Heart left ventricle (tissue), 16 donors: ENCODE measurements around the gene ZNF689. TPM values are rescaled to one million over a fixed set of nuclear protein-coding genes. Genes with fewer than 3 reads are reported as not detected.
A peak's percentile ranks its signal among the peaks of the same experiment; 100 is the strongest.
"Not testable (repeated sequence)": the region's sequence is repeated elsewhere in the genome, so short reads cannot be mapped to it uniquely, and the experiment has no call there.

Experiments used
- ATAC-seq, 4 donors: fragments of 200-7000 bp; cut with Tn5 transposase; one replicate each; pipeline ENCODE4 v1.9.1; 2020 to 2022; ENCODE audit warnings: moderate library complexity in 4 of 4, mild to moderate bottlenecking in 3 of 4, moderate number of reproducible peaks in 1 of 4
- DNase-seq, 5 donors: peaks; one replicate each; pipeline ENCODE4 v3.0.0-alpha.2; 2020
- H3K27ac ChIP-seq, 12 donors: fragments of 200-600 bp; sonication (generic) in 4 of 12; one replicate each; pipeline versions ENCODE4 v1.5.0 to v1.8.0; 2016 to 2022; ENCODE audit warnings: mild to moderate bottlenecking in 2 of 12
- H3K27me3 ChIP-seq, 9 donors: fragments of 200-600 bp; sonication (generic) in 2 of 9; one replicate each; pipeline versions ENCODE4 v1.5.1 to v1.8.0; 2016 to 2022; ENCODE audit warnings: mild to moderate bottlenecking in 3 of 9
- H3K36me3 ChIP-seq, 9 donors: fragments of 200-600 bp; sonication (generic) in 2 of 9; one replicate each; pipeline versions ENCODE4 v1.5.0 to v1.8.0; 2018 to 2022; ENCODE audit warnings: mild to moderate bottlenecking in 2 of 9
- H3K4me1 ChIP-seq, 12 donors: fragments of 200-600 bp; sonication (generic) in 4 of 12; one replicate each; pipeline versions ENCODE4 v1.5.0 to v1.8.0; 2016 to 2022; ENCODE audit warnings: mild to moderate bottlenecking in 3 of 12
- H3K4me3 ChIP-seq, 12 donors: fragments of 200-600 bp; sonication (generic) in 4 of 12; one replicate each; pipeline versions ENCODE4 v1.5.0 to v1.8.0; 2017 to 2022; ENCODE audit warnings: mild to moderate bottlenecking in 9 of 12, moderate library complexity in 4 of 12
- H3K9me3 ChIP-seq, 12 donors: fragments of 200-600 bp; sonication (generic) in 4 of 12; one replicate each; pipeline versions ENCODE4 v1.5.0 to v1.8.0; 2016 to 2022; ENCODE audit warnings: mild to moderate bottlenecking in 1 of 12
- CTCF ChIP-seq, 12 donors: fragments of 200-600 bp; sonication (generic) in 4 of 12; IDR thresholded peaks; one replicate each; pipeline versions ENCODE4 v1.5.0 to v1.8.0; 2018 to 2022; ENCODE audit warnings: antibody characterized with exemption in 12 of 12, mild to moderate bottlenecking in 5 of 12
- POLR2A ChIP-seq, 2 donors: fragments of 450-650 bp; IDR thresholded peaks; one replicate each; pipeline ENCODE4 v1.6.1; 2017; ENCODE audit warnings: antibody characterized with exemption in 2 of 2, mild to moderate bottlenecking in 2 of 2, moderate library complexity in 2 of 2
- WGBS, 4 donors: extraction: QIAGEN DNeasy Blood & Tissue Kit in 2 of 4; methylation state at CpG; one replicate each; pipeline versions ENCODE4 v1.1.5 to v1.1.7; 2013 to 2018; 5-methylcytosine and 5-hydroxymethylcytosine counted together
- intact Hi-C, 10 donors: fragments of 100-400 bp; cut with DNase I; formaldehyde crosslinking; loops; one replicate each; pipeline versions ENCODE4 v1.11.1 to v1.14.2; 2022
- polyA plus RNA-seq, 2 donors: library from polyadenylated mRNA; stranded (reverse); fragments of 200-250 nt; gene quantifications; one replicate each; pipeline ENCODE4 v1.2.3, GENCODE V29; 2013
- total RNA-seq, 9 donors: library from RNA; depleted of rRNA in 2 of 9; stranded (reverse); fragments of >200 nt in 2 of 9; fragmentation: NEBNext Ultra II Directional in 3 of 9; extraction: Animal tissue kit (Norgen Biotek cat#: 25700) in 3 of 9; gene quantifications; one replicate each; pipeline versions ENCODE4 v1.1.0 to v1.2.4, GENCODE V29; 2016 to 2023
- donor health status: ischemic (EF 13 %, LVEDD 7.1; RV severe dilation, severe dysfunction).
- donor health status: healthy with polysubstance abuse.
- donor health status: DM: no; HTN: yes; CAD: no.
- donor health status: DM: no; HTN: no; CAD: no.
- donor health status: ischemic (EF 25% LVEDD 6.9; RV normal size, moderate dysfunction).
- donor health status: ischemic (EF 25% LVEDD 5.7; RV mildly dilated, moderate dysfunction).
- donor health status: healthy.
- donor health status: DM: yes; HTN: yes; CAD: no.
- donor health status: ischemic (EF 35%, LVEDD 5.7; RV mildly dilated, moderate dysfunction).
- donor health status: nonischemic (EF 11% LVEDD 7.7; RV severe dilation, severe dysfunction).
- donor health status: DM: yes; HTN: yes; CAD: no.
- donor health status: PGD.
- donor health status: ischemic (EF 29% LVEDD 5.4; RV normal size, mild dysfunction).
- donor health status: nonischemic (EF 23%, LVEDD 6.1; RV moderate dilation, normal function).

Gene ZNF689
- total and polyA plus RNA-seq, 11 donors = 2.7 to 7.9 (median 6.5) TPM

- H3K27me3 ChIP-seq = no peaks in the 10 kb centered on the region
- ATAC-seq = no peak
- intact Hi-C loops = loop anchor here in 2 of 10 donors (5.0 to 10.0 kb wide), 2 partner anchors 61 to 668 kb away; partner anchors contain the start of gene ZNF785 (in 1 of the 2)
- TF ChIP-seq CTCF (IDR thresholded peaks at IDR 0.05) (no peak), POLR2A (IDR thresholded peaks at IDR 0.05) (no peak)
- H3K36me3 ChIP-seq = no peaks in the 10 kb centered on the region
- no peak for DNase-seq
- H3K4me1 ChIP-seq = peaks cover 0 to 8% (median 2%) of the 10 kb centered on the region in 12 donors
- H3K9me3 ChIP-seq = no peaks in the 10 kb centered on the region
- 56 to 65% (median 60%) methylated on average over 6 of the region's 6 CpGs for WGBS, 4 donors
- no peak overlapping the region for H3K27ac ChIP-seq
- no peak overlapping the region for H3K4me3 ChIP-seq
Measured at GRCh38 chr16:30645727-30646126, 35.5 kb upstream of the ZNF689 start.

- DNase-seq (no peak), ATAC-seq (no peak)
- no peaks in the 10 kb centered on the region for H3K27me3 ChIP-seq
- H3K9me3 ChIP-seq = no peaks in the 10 kb centered on the region
- WGBS, 4 donors = 64 to 75% (median 72%) methylated on average over 4 of the region's 4 CpGs
- TF ChIP-seq POLR2A (IDR thresholded peaks at IDR 0.05) (no peak), CTCF (IDR thresholded peaks at IDR 0.05) (no peak)
- intact Hi-C loops = loop anchor here in 1 of 10 donors (10.0 kb wide), 1 partner anchor 60 kb away; the partner anchor contains the start of gene ZNF785
- H3K4me3 ChIP-seq = no peak overlapping the region
- H3K4me1 ChIP-seq = no peaks in the 10 kb centered on the region
- no peak overlapping the region for H3K27ac ChIP-seq
- no peaks in the 10 kb centered on the region for H3K36me3 ChIP-seq
Measured at GRCh38 chr16:30644334-30644830, 34.2 kb upstream of the ZNF689 start.

- Histone ChIP-seq H3K36me3 (no peaks in the 10 kb centered on the region), H3K9me3 (no peaks in the 10 kb centered on the region), H3K27me3 (no peaks in the 10 kb centered on the region), H3K4me3 (no peak overlapping the region), H3K4me1 (no peaks in the 10 kb centered on the region), H3K27ac (no peak overlapping the region)
- DNase-seq (no peak), ATAC-seq (no peak)
- intact Hi-C loops = loop anchor here in 1 of 10 donors (10.0 kb wide), 1 partner anchor 57 kb away; the partner anchor contains the start of gene ZNF785
- TF ChIP-seq CTCF (IDR thresholded peaks at IDR 0.05) (no peak), POLR2A (IDR thresholded peaks at IDR 0.05) (no peak)
- 77 to 94% (median 88%) methylated on average over 3 of the region's 3 CpGs for whole genome bisulfite sequencing, 4 donors
Measured at GRCh38 chr16:30641378-30641982, 31.3 kb upstream of the ZNF689 start.

- peaks cover 0 to 19% (median 9%) of the 10 kb centered on the region in 12 donors for H3K4me1 ChIP-seq
- TF ChIP-seq CTCF (IDR thresholded peaks at IDR 0.05) (peak in 5 of 12 donors; percentile 17 to 32 (median 28)), POLR2A (IDR thresholded peaks at IDR 0.05) (no peak)
- H3K36me3 ChIP-seq = no peaks in the 10 kb centered on the region
- H3K27me3 ChIP-seq = no peaks in the 10 kb centered on the region
- H3K27ac ChIP-seq = no peak overlapping the region
- H3K4me3 ChIP-seq = no peak overlapping the region
- intact Hi-C loops = loop anchor here in 1 of 10 donors (10.0 kb wide), 1 partner anchor 103 kb away; the partner anchor contains the start of gene ZNF747
- H3K9me3 ChIP-seq = no peaks in the 10 kb centered on the region
- WGBS, 4 donors = 0 to 9% (median 7%) methylated on average over 1 of the region's 1 CpG
- no peak for ATAC-seq
- DNase-seq = no peak
Measured at GRCh38 chr16:30637944-30638343, 27.8 kb upstream of the ZNF689 start.

- not testable (repeated sequence) for H3K9me3 ChIP-seq, ATAC-seq, H3K36me3 ChIP-seq, H3K4me3 ChIP-seq, H3K27ac ChIP-seq, H3K27me3 ChIP-seq, DNase-seq
- WGBS, 4 donors = 88 to 93% (median 91%) methylated on average over 10 of the region's 10 CpGs
- peaks cover 0 to 19% (median 9%) of the 10 kb centered on the region in 12 donors for H3K4me1 ChIP-seq
- intact Hi-C loops = loop anchor here in 1 of 10 donors (10.0 kb wide), 1 partner anchor 102 kb away; the partner anchor contains the start of gene ZNF747
Measured at GRCh38 chr16:30637139-30637538, 26.9 kb upstream of the ZNF689 start.
